ENCODE results near the gene FMN1. TPM values are rescaled to one million over a fixed set of nuclear protein-coding genes. Genes with fewer than 3 reads are reported as not detected.

FMN1 gene
- total and polyA plus RNA-seq, 2 of the 8 experiments (the other 6 are each of a cell fraction or from before 2014, with no cell fraction given) = 0.27 to 3.7 TPM

DNA sequence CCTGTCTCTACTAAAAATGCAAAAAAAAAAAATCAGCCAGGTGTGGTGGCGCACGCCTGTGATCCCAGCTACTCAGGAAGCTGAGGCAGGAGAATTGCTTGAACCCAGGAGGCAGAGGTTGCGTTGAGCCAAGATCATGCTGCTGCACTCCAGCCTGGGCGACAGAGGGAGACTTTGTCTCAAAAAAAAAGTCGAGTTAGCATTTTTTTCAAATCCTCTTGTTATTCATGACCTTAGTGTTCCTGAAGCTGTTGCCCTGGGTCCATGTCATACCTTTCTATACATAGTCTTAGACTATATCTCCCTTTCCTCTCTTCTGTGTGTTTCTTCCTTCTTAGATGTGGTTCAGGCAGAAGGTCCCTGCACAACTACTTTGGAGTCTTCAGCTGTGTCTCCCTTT is 6.4 kb downstream of the FMN1 start:
- no peak for DNase-seq (ENCODE audit: low read depth in 1 of 2, low spot score in 2 of 2)
- Histone ChIP-seq H3K18ac (ENCODE audit: extremely low read depth, low read length) (no peak overlapping the region), H3K27me3 (replicated peaks in 1 of 4; ENCODE audit: control insufficient read depth in 3 of 4, extremely low read depth in 1 of 4, insufficient read depth in 3 of 4, low read length in 3 of 4) (no peaks in the 10 kb centered on the region), H3K79me1 (ENCODE audit: low read depth, low read length) (no peaks in the 10 kb centered on the region), H4K91ac (replicated peaks; ENCODE audit: insufficient read length, low read length) (no peak overlapping the region), H3K4me3 (ENCODE audit: extremely low read depth in 1 of 4, insufficient read depth in 2 of 4, low read depth in 3 of 4, low read length in 4 of 4) (no peak overlapping the region), H2BK120ac (replicated peaks; ENCODE audit: low read depth, low read length) (no peak overlapping the region), H3K9me3 (ENCODE audit: insufficient read depth in 2 of 2, low read depth in 1 of 2, low read length in 1 of 2) (no peaks in the 10 kb centered on the region), H3K4me1 (replicated peaks in 1 of 4; ENCODE audit: control insufficient read depth in 3 of 4, insufficient read depth in 4 of 4, low read length in 3 of 4) (peaks cover 0 to under 1% (median 0%) of the 10 kb centered on the region in 4 experiments; a peak in 1 of 7 replicates), H4K8ac (ENCODE audit: extremely low read depth, insufficient read depth, low read length) (no peak overlapping the region), H4K20me1 (replicated peaks in 1 of 2; ENCODE audit: control insufficient read depth in 1 of 2, insufficient read depth in 2 of 2, low read length in 2 of 2) (no peaks in the 10 kb centered on the region), H3K79me2 (ENCODE audit: control insufficient read depth in 1 of 2, insufficient read depth in 2 of 2, low read length in 2 of 2) (no peaks in the 10 kb centered on the region), H3K9ac (replicated peaks in 1 of 4; ENCODE audit: extremely low read depth in 1 of 4, low read depth in 3 of 4, low read length in 3 of 4) (no peak overlapping the region), H2BK15ac (ENCODE audit: low read length) (no peak overlapping the region), H3K23me2 (ENCODE audit: low read depth, low read length) (no peaks in the 10 kb centered on the region), H2AK5ac (ENCODE audit: low read depth, low read length) (no peak overlapping the region), H3K36me3 (ENCODE audit: control insufficient read depth in 2 of 4, insufficient read depth in 4 of 4, low read length in 3 of 4) (no peaks in the 10 kb centered on the region), H3K27ac (ENCODE audit: low read depth, low read length) (no peak overlapping the region), H3K56ac (replicated peaks; ENCODE audit: insufficient read length, low read depth, low read length) (no peak overlapping the region), H3K4ac (replicated peaks; ENCODE audit: insufficient read length, low read depth, low read length) (no peak overlapping the region), H3K23ac (ENCODE audit: insufficient read length) (no peak overlapping the region), H2BK20ac (ENCODE audit: low read length) (no peak overlapping the region), H3K14ac (ENCODE audit: insufficient read length) (no peak overlapping the region), H2BK12ac (ENCODE audit: low read depth, low read length) (no peak overlapping the region), H4K5ac (ENCODE audit: insufficient read length, low read depth, low read length) (no peak overlapping the region), H2AFZ (ENCODE audit: low read length) (no peak overlapping the region), H3K4me2 (ENCODE audit: insufficient read depth in 1 of 2, low read depth in 2 of 2, low read length in 2 of 2) (no peak overlapping the region), H2BK5ac (ENCODE audit: low read depth, low read length) (no peak overlapping the region)
- no peak for FAIRE-seq
- ChIA-PET CTCF (ENCODE audit: partially characterized antibody) (interaction anchor here (0.6 to 1.7 kb wide), 2 partner anchors 11 to 212 kb away, joined by 3 to 4 read pairs; no protein-coding TSS in a partner anchor), POLR2A (ENCODE audit: partially characterized antibody) (no interaction called here)
- 87% methylated on average over 3 of the region's 5 CpGs; no CpG with 5 or more reads in 1 of the 2 experiments for WGBS, 2 experiments (ENCODE audit: extremely low coverage in 1 of 2, insufficient coverage in 1 of 2, insufficient read length in 1 of 2, insufficient replicate concordance in 2 of 2, low coverage in 1 of 2, low lambda C conversion rate in 2 of 2, missing lambda C conversion rate in 1 of 2)
- TF ChIP-seq TEAD4 (IDR thresholded peaks at IDR 0.05; ENCODE audit: low read depth, low read length) = no peak
- TF ChIP-seq SIN3A (conservative IDR thresholded peaks at IDR 0.05 in 1 of 2, IDR thresholded peaks at IDR 0.05 in 1 of 2; ENCODE audit: low read depth in 1 of 2, low read length in 2 of 2) = no peak
- TF ChIP-seq RAD21 (IDR thresholded peaks at IDR 0.05 in 1 of 2, conservative IDR thresholded peaks at IDR 0.05 in 1 of 2; ENCODE audit: low read depth in 2 of 2, low read length in 2 of 2) = no peak
- TF ChIP-seq TCF12 (IDR thresholded peaks at IDR 0.05; ENCODE audit: low read depth, low read length) = no peak
- TF ChIP-seq SUZ12 (IDR thresholded peaks at IDR 0.05; ENCODE audit: low read length) = no peak
- TF ChIP-seq CREB1 (IDR thresholded peaks at IDR 0.05) = no peak
- TF ChIP-seq SP2 (IDR thresholded peaks at IDR 0.05; ENCODE audit: low read length) = no peak
